ENCODE results near the gene PRKG1.

DNA sequence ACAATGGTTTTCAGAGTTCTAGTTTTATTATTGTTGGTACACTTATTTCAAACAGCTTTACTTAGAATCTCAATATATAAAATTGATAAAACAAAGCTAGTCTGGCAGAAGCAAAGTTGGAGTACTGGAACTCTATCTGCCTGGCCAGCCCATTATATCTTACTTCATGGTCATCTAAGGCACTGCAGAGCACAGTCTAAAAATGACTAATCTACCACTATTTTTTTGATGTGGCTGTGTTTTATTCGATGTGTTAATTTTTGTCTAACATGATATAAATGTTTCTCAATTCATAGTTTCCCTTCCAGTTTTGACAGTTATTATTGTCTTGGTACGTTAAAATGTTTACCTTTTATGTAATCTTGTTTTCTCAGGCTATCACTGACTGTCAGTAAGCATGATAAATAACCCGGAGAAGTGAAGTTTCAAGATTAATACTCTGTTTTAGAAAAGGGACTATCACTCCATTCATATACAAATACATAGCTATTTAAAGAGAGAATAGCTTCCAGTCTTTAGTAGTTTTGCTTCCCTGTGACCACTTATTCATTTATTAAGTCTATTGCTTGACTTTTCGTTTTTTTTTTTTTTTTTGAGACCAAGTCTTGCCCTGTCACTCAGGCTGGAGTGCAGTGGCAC is 685.7 kb downstream of the PRKG1 start:
- no peak for TF ChIP-seq POLR2AphosphoS5 (IDR thresholded peaks at IDR 0.05; ENCODE audit: low read depth, low read length)
- TF ChIP-seq TAF1 (IDR thresholded peaks at IDR 0.05; ENCODE audit: low read depth, low read length), result no peak

Data from GM12891 (cell line).